Stomach (tissue), 9 donors: ENCODE measurements around the gene DDX46. TPM values are rescaled to one million over a fixed set of nuclear protein-coding genes. Genes with fewer than 3 reads are reported as not detected.

Experiments
- DNase-seq, 2 donors: peaks; one replicate each; pipeline versions ENCODE4 v3.0.0 to v3.0.0-alpha.2; 2013 to 2019
- H3K27ac ChIP-seq, 5 donors: fragments of 200-600 bp in 4 of 5; sonication (generic) in 4 of 5; one replicate each; pipeline ENCODE4 v1.5.1; 2013 to 2019; ENCODE audit warnings: mild to moderate bottlenecking in 1 of 5, moderate library complexity in 1 of 5
- H3K27me3 ChIP-seq, 3 donors: fragments of 200-600 bp; sonication (generic); one replicate each; pipeline ENCODE4 v1.5.1; 2017 to 2019; ENCODE audit warnings: mixed run types in 1 of 3
- H3K36me3 ChIP-seq, 4 donors: fragments of 200-600 bp; sonication (generic); 1 replicate in 3 of 4; 2 replicates in 1 of 4; pipeline ENCODE4 v1.5.1; 2016 to 2019
- H3K4me1 ChIP-seq, 4 donors: fragments of 200-600 bp; sonication (generic); one replicate each; pipeline ENCODE4 v1.5.1; 2016 to 2019
- H3K4me3 ChIP-seq, 4 donors: fragments of 200-600 bp; sonication (generic) in 3 of 4; one replicate each; pipeline ENCODE4 v1.5.1; 2016 to 2019; ENCODE audit warnings: mild to moderate bottlenecking in 1 of 4
- H3K9me3 ChIP-seq, 4 donors: fragments of 200-600 bp; sonication (generic); one replicate each; pipeline ENCODE4 v1.5.1; 2016 to 2019
- CTCF ChIP-seq, 7 experiments: fragments of 450-650 bp in 4 of 7; fragments of 200-600 bp in 3 of 7; sonication (generic) in 3 of 7; IDR thresholded peaks; one replicate each; pipeline ENCODE4 v1.5.1; 2016 to 2019; ENCODE audit warnings: antibody characterized with exemption in 7 of 7, control low read depth in 2 of 7, mild to moderate bottlenecking in 1 of 7
- EP300 ChIP-seq: sonication (generic); formaldehyde crosslinking; IDR thresholded peaks from one replicate; pipeline ENCODE4 v1.6.1; 2017; ENCODE audit warnings: antibody characterized with exemption
- POLR2A ChIP-seq, 4 donors: fragments of 450-650 bp; IDR thresholded peaks; one replicate each; pipeline ENCODE4 v1.6.1; 2016; ENCODE audit warnings: antibody characterized with exemption in 4 of 4, control low read depth in 2 of 4, mild to moderate bottlenecking in 1 of 4, moderate library complexity in 1 of 4
- POLR2AphosphoS5 ChIP-seq, 3 donors: sonication (generic); formaldehyde crosslinking; IDR thresholded peaks; one replicate each; pipeline ENCODE4 v1.6.1; 2016; ENCODE audit warnings: antibody characterized with exemption in 3 of 3
- WGBS, 5 donors: extraction: QIAGEN DNeasy Blood & Tissue Kit in 3 of 5; methylation state at CpG; one replicate each; pipeline versions ENCODE4 v1.1.5 to v1.1.7; 2013 to 2018; 5-methylcytosine and 5-hydroxymethylcytosine counted together
- intact Hi-C: fragments of 100-400 bp; cut with DNase I; formaldehyde crosslinking; loops from one replicate; pipeline ENCODE4 v1.15.1; 2023; ENCODE audit warnings: low total_unique reads
- polyA plus RNA-seq, 3 donors: library from polyadenylated mRNA; stranded (reverse); fragments of 200-250 nt; gene quantifications; one replicate each; pipeline ENCODE4 v1.2.3, GENCODE V29; 2013
- total RNA-seq, 5 donors: library from RNA; depleted of rRNA; stranded (reverse); fragments of >200 nt; gene quantifications; one replicate each; pipeline versions ENCODE4 v1.1.0 to v1.2.3, GENCODE V29; 2014 to 2016
- donor health status: healthy with polysubstance abuse.
- donor health status: Bipolar disorder and iron deficiency.
- donor health status: healthy.

Gene DDX46
- total and polyA plus RNA-seq, 8 donors = 10.0 to 64.6 (median 32.7) TPM

GRCh38 chr5:134724872-134725271, 33.7 kb upstream of the DDX46 start:
- Histone ChIP-seq H3K9me3 (no peaks in the 10 kb centered on the region), H3K27ac (no peak overlapping the region), H3K4me3 (no peak overlapping the region), H3K27me3 (no peaks in the 10 kb centered on the region), H3K36me3 (peaks cover 44 to 67% (median 62%) of the 10 kb centered on the region in 4 donors), H3K4me1 (no peaks in the 10 kb centered on the region)
- no peak for DNase-seq
- TF ChIP-seq CTCF (IDR thresholded peaks at IDR 0.05) (no peak), POLR2AphosphoS5 (IDR thresholded peaks at IDR 0.05) (no peak), POLR2A (IDR thresholded peaks at IDR 0.05) (no peak), EP300 (no peak)
- intact Hi-C loops = no loop called here
- 92 to 96% (median 94%) methylated on average over 1 of the region's 1 CpG for WGBS, 5 donors

- DNase-seq = no peak
- intact Hi-C loops = no loop called here
- 60 to 71% (median 62%) methylated on average over 3 of the region's 3 CpGs for WGBS, 5 donors
These were observed 25.8 kb upstream of the DDX46 start for GRCh38 chr5:134732819-134733218.

GRCh38 chr5:134735243-134735642, 23.3 kb upstream of the DDX46 start:
- WGBS, 5 donors = 61 to 82% (median 78%) methylated on average over 4 of the region's 4 CpGs

More at GRCh38 chr5:134732819-134733218, 25.8 kb upstream of the DDX46 start:
- no peaks in the 10 kb centered on the region for H3K27me3 ChIP-seq
- no peak for TF ChIP-seq POLR2A (IDR thresholded peaks at IDR 0.05)
- no peak for TF ChIP-seq EP300
- no peak for TF ChIP-seq POLR2AphosphoS5 (IDR thresholded peaks at IDR 0.05)
- no peak for TF ChIP-seq CTCF (IDR thresholded peaks at IDR 0.05)
- H3K27ac ChIP-seq = no peak overlapping the region
- no peaks in the 10 kb centered on the region for H3K9me3 ChIP-seq
- peaks cover 0 to 1% (median 0%) of the 10 kb centered on the region in 4 donors for H3K36me3 ChIP-seq
- H3K4me1 ChIP-seq = peaks cover 0 to 8% (median 4%) of the 10 kb centered on the region in 4 donors
- H3K4me3 ChIP-seq = no peak overlapping the region

GRCh38 chr5:134736173-134736812, 22.3 kb upstream of the DDX46 start:
- WGBS, 5 donors = 47 to 58% (median 58%) methylated on average over 2 of the region's 2 CpGs
- no peak overlapping the region for H3K4me3 ChIP-seq
- intact Hi-C loops = no loop called here
- no peak overlapping the region for H3K27ac ChIP-seq
- TF ChIP-seq CTCF (IDR thresholded peaks at IDR 0.05) (no peak), POLR2A (IDR thresholded peaks at IDR 0.05) (no peak), POLR2AphosphoS5 (IDR thresholded peaks at IDR 0.05) (no peak), EP300 (no peak)
- peaks cover 11 to 33% (median 20%) of the 10 kb centered on the region in 4 donors for H3K4me1 ChIP-seq
- H3K36me3 ChIP-seq = peaks cover 0 to 3% (median 1%) of the 10 kb centered on the region in 4 donors
- H3K9me3 ChIP-seq = no peaks in the 10 kb centered on the region
- DNase-seq = peak in 1 of 2 donors; percentile 5
- H3K27me3 ChIP-seq = no peaks in the 10 kb centered on the region

More at GRCh38 chr5:134735243-134735642, 23.3 kb upstream of the DDX46 start:
- Histone ChIP-seq H3K9me3 (no peaks in the 10 kb centered on the region), H3K27ac (no peak overlapping the region), H3K4me1 (peaks cover 11 to 23% (median 15%) of the 10 kb centered on the region in 4 donors), H3K27me3 (no peaks in the 10 kb centered on the region), H3K4me3 (no peak overlapping the region), H3K36me3 (no peaks in the 10 kb centered on the region)
- intact Hi-C loops = no loop called here
- TF ChIP-seq POLR2A (IDR thresholded peaks at IDR 0.05) (no peak), CTCF (IDR thresholded peaks at IDR 0.05) (no peak), POLR2AphosphoS5 (IDR thresholded peaks at IDR 0.05) (no peak), EP300 (no peak)
- no peak for DNase-seq
